Erythroblast (primary cell): ENCODE results near the gene RASSF7.

Experiments used
- DNase-seq, 2 experiments: peaks; one replicate each; lab custom pipeline; 2025; lab: John Stamatoyannopoulos, UW
- GATA1 ChIP-seq: IDR thresholded peaks from 2 replicates; pipeline ENCODE4 v1.6.1; 2011; ENCODE audit warnings: low read depth, mild to moderate bottlenecking, control low read depth, low read length, moderate library complexity
- POLR2A ChIP-seq: IDR thresholded peaks from 2 replicates; pipeline ENCODE4 v1.6.1; 2011; ENCODE audit warnings: mild to moderate bottlenecking, low read length

The RASSF7 gene

GRCh38 chr11:601573-602245 is 40.9 kb downstream of the RASSF7 start:
- no peak for TF ChIP-seq GATA1
- DNase-seq: no peak

GRCh38 chr11:603154-603553 is 42.4 kb downstream of the RASSF7 start:
- no peak for DNase-seq
- TF ChIP-seq GATA1 (no peak), POLR2A (no peak)

GRCh38 chr11:605286-606129 is 44.7 kb downstream of the RASSF7 start:
- DNase-seq: no peak
- TF ChIP-seq POLR2A (no peak), GATA1 (no peak)

- TF ChIP-seq GATA1: no peak
- TF ChIP-seq POLR2A: no peak
- peak in 1 of 2 experiments; percentile 31 for DNase-seq
Measured at GRCh38 chr11:606245-606644, 45.5 kb downstream of the RASSF7 start.

GRCh38 chr11:607020-607780 is 46.4 kb downstream of the RASSF7 start:
- TF ChIP-seq POLR2A (no peak), GATA1 (no peak)
- no peak for DNase-seq

GRCh38 chr11:607971-608659 is 47.3 kb downstream of the RASSF7 start:
- DNase-seq: no peak
- TF ChIP-seq POLR2A (no peak), GATA1 (no peak)

- no peak for DNase-seq
- TF ChIP-seq GATA1 (no peak), POLR2A (no peak)
Measured at GRCh38 chr11:608791-609251, 48.1 kb downstream of the RASSF7 start.

GRCh38 chr11:609341-609811 is 48.6 kb downstream of the RASSF7 start:
- DNase-seq: no peak
- TF ChIP-seq GATA1 (no peak), POLR2A (no peak)

- no peak for TF ChIP-seq POLR2A
- TF ChIP-seq GATA1: no peak
Measured at GRCh38 chr11:610146-610801, 49.5 kb downstream of the RASSF7 start.

GRCh38 chr11:611001-611996 is 50.5 kb downstream of the RASSF7 start:
- TF ChIP-seq GATA1 (no peak), POLR2A (no peak)
- DNase-seq: no peak

More at GRCh38 chr11:610146-610801, 49.5 kb downstream of the RASSF7 start:
- DNase-seq: no peak

- peak; percentile 47 to 51 for DNase-seq
- TF ChIP-seq GATA1: no peak
- TF ChIP-seq POLR2A: no peak
Measured at GRCh38 chr11:612201-612960, 51.6 kb downstream of the RASSF7 start.
